GM12873 (cell line): ENCODE measurements around the gene LIG4.

ENCODE experiments used
- CTCF ChIP-seq: IDR thresholded peaks from 2 replicates; pipeline ENCODE4 v1.5.1; 2012; ENCODE audit warnings: low read depth, mild to moderate bottlenecking, moderate library complexity, low read length, control low read depth; ENCODE audit not compliant: insufficient read depth; ENCODE audit errors: missing control alignments

The LIG4 gene

GRCh38 chr13:108210551-108210950 is 4.8 kb downstream of the LIG4 start:
- TF ChIP-seq CTCF = no peak

- TF ChIP-seq CTCF = no peak
Measured at GRCh38 chr13:108200781-108201398, 14.4 kb downstream of the LIG4 start.

DNA sequence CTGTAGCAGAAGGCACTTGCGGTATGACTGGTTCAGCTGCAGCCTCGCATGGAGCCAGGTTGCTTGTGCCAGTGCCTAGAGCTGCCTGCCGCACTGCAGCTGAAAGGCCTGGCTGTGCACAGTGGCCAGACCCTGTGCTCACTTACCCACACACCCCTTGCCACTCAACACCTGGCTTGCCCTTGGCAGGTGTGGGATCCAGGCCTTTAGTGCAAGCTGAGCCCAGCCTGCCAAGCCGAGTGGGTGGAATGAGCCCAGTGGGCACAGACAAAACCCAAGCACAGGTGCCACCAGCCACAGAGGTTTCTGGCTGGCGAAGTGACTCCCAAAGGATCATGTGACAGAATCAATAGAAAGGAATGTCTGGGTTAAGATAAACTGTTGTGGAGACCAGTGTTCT is 19.5 kb downstream of the LIG4 start:
- TF ChIP-seq CTCF = no peak

DNA sequence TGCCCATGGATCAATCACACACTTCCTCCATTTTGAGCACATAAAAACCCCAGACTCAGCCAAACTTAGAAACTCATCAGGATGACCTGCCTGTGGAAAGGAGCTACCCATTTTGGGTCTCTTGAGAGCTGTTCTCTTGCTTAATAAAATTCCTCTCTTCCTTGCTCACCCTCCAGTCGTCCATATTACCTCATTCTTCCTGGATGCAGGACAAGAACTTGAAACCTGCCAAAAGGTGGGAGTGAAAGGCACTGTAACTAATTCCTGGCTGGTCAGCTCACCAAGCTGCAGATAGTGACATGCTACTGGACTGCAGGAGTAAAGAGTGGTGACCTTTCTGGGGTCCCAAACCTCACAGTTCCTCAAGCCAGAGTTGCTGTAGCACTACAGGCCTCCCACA is 20.2 kb downstream of the LIG4 start:
- TF ChIP-seq CTCF = no peak

DNA sequence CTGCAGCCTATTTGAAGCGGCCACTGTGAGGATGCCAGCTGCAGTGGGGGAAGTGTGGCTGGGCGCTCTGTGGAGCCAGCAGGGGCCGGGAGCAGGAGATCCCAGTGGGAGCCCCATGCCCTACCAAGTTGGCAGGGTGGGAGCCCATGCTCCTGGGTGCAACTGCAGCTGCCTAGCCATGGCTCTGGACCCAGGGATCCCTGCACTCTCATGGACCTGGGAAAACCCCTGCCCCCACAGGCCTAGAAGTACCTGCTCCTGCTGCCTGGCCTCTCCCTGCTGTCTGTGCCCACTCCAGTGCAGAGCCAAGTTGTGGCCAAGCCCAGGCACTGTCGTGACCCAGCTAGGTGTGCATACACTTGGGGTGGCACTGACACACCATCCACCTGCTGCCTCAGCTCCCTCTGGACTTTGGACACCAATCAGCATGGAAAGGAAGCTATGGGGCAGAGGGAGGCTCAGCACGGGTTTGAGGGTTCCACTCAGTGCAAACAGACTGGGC is 20.9 kb downstream of the LIG4 start:
- TF ChIP-seq CTCF = no peak

- no peak for TF ChIP-seq CTCF
Measured at GRCh38 chr13:108193806-108194205, 21.5 kb downstream of the LIG4 start.

DNA sequence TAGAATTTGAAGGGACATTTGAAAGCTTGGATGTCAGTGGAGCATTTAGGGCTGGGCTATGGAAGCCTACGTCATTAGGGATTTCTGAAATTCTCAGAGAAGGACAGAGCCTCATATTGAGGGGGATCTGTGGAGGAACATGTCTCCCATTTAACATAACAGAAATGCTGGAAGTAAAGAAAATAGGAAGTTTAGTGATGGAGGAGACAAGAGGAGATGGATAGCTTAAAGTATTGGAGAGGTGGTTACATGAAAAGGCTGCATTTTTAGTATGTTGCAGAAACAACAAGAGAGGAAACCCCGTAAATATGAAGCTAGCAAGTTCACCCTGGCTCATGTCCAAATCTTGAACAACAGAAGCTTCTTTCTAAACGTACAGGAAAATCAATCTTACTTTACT is 24.4 kb downstream of the LIG4 start:
- TF ChIP-seq CTCF = no peak

DNA sequence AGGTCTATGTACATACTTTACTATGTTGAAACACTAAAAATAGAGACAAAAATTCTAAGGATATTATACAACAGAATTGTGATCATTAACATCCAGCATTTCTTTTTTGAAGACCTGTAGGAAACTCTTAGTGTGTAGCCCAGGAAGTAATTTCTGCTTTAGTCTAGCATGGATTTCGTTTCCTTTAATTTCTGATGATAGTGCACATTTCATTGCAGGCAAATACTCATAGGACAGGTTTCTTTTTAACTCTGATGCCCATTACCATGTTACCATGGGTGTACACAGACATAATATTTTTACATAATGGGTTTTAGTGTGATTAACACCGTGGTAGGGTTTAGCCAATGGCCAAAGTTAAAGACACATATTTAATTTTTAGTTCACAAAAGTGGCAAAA is 27.1 kb downstream of the LIG4 start:
- no peak for TF ChIP-seq CTCF
